GM12801 (cell line): ENCODE results near the gene NBPF4.

Experiments used
- CTCF ChIP-seq: IDR thresholded peaks from one replicate; pipeline ENCODE4 v1.5.1; 2011; ENCODE audit warnings: control low read depth; ENCODE audit not compliant: insufficient read length; ENCODE audit errors: extremely low read depth

The NBPF4 gene

GRCh38 chr1:108188801-108189200 lies 55.1 kb downstream of the NBPF4 start:
- TF ChIP-seq CTCF, result no peak

- TF ChIP-seq CTCF, result no peak
These were observed 60.7 kb downstream of the NBPF4 start for GRCh38 chr1:108182959-108183700.

- TF ChIP-seq CTCF, result no peak
These were observed 64.9 kb downstream of the NBPF4 start for GRCh38 chr1:108179018-108179417.
